HCT116 (cell line): ENCODE results near the gene ASPG. TPM values are rescaled to one million over a fixed set of nuclear protein-coding genes. Genes with fewer than 3 reads are reported as not detected.
A peak's percentile ranks its signal among the peaks of the same experiment; 100 is the strongest.

ENCODE experiments used
- ATAC-seq: fragments of 200-7000 bp; cut with Tn5 transposase; 2 replicates; pipeline ENCODE4 v1.9.1; 2020; ENCODE audit warnings: mild to moderate bottlenecking, moderate library complexity
- BruUV-seq: library from RNA; stranded (reverse); fragments of 400-500 nt; replicated peaks from 2 replicates; lab custom pipeline; 2021; lab: Mats Ljungman, UMichigan
- CTCF ChIA-PET: fragments of 300-600 bp; sonication (Branson Sonifier 250); formaldehyde crosslinking; loops from one replicate; lab custom pipeline; 2021; ENCODE audit warnings: antibody characterized with exemption; lab: Charles Lee
- POLR2A ChIA-PET: fragments of 300-600, 350-600 bp; sonication (Branson Sonifier 250); formaldehyde crosslinking; loops from one replicate; lab custom pipeline; 2021; ENCODE audit warnings: antibody characterized with exemption; lab: Charles Lee
- RAD21 ChIA-PET, 2 experiments: fragments of 300-600 bp; sonication (Branson Sonifier 250); formaldehyde crosslinking; loops; one replicate each; lab custom pipeline; 2023; ENCODE audit warnings: low total read pairs in 2 of 2; ENCODE audit not compliant: uncharacterized antibody in 2 of 2, unreplicated experiment in 2 of 2, low non-redundant PET in 1 of 2; lab: Charles Lee
- DNase-seq: peaks from one replicate; pipeline ENCODE4 v3.0.0-alpha.2; 2010; ENCODE audit warnings: low read depth, low spot score
- H2AFZ ChIP-seq: fragments of 200-600 bp; shearing (Covaris generic), sonication (generic); 2 replicates; pipeline ENCODE4 v1.6.1; 2017; ENCODE audit warnings: low read depth, mixed run types, mixed read lengths, antibody characterized with exemption, low read length; ENCODE audit not compliant: poor library complexity, severe bottlenecking
- H3K27ac ChIP-seq: 2 replicates; pipeline ENCODE4 v1.5.1; 2012; ENCODE audit warnings: low read depth, low read length
- H3K27me3 ChIP-seq: fragments of 200-600 bp; sonication (generic); 2 replicates; pipeline ENCODE4 v1.6.1; 2016; ENCODE audit warnings: mixed run types, low read length, mixed read lengths; ENCODE audit not compliant: insufficient read depth
- H3K36me3 ChIP-seq, 2 experiments: fragments of 200-500 bp in 1 of 2; fragments of 200-600 bp in 1 of 2; sonication (Bioruptor generic) in 1 of 2; sonication (generic) in 1 of 2; 2 replicates each; pipeline versions ENCODE4 v1.5.1 to v1.6.1; 2014 to 2016; ENCODE audit warnings: low read length in 2 of 2, inconsistent platforms in 1 of 2, mixed read lengths in 1 of 2, mixed run types in 1 of 2; ENCODE audit not compliant: insufficient read depth in 2 of 2, control insufficient read depth in 1 of 2
- H3K4me1 ChIP-seq, 2 experiments: fragments of 200-600 bp in 1 of 2; sonication (generic) in 1 of 2; 2 replicates each; pipeline versions ENCODE4 v1.5.1 to v1.6.1; 2012 to 2017; ENCODE audit warnings: low read length in 2 of 2, inconsistent platforms in 1 of 2, mild to moderate bottlenecking in 1 of 2, mixed read lengths in 1 of 2, mixed run types in 1 of 2, moderate library complexity in 1 of 2; ENCODE audit not compliant: insufficient read depth in 2 of 2, control insufficient read depth in 1 of 2
- H3K4me2 ChIP-seq: fragments of 200-600 bp; sonication (generic); 2 replicates; pipeline ENCODE4 v1.6.1; 2017; ENCODE audit warnings: mixed run types, low read length, mixed read lengths
- H3K4me3 ChIP-seq, 2 experiments: fragments of 200-600 bp in 1 of 2; sonication (generic) in 1 of 2; replicated peaks in 1 of 2; 2 replicates each; pipeline ENCODE4 v1.5.1; 2011 to 2016; ENCODE audit warnings: low read length in 2 of 2, control low read depth in 1 of 2, low read depth in 1 of 2, mild to moderate bottlenecking in 1 of 2, mixed read lengths in 1 of 2, mixed run types in 1 of 2
- H3K79me2 ChIP-seq: fragments of 200-600 bp; sonication (generic); 2 replicates; pipeline ENCODE4 v1.6.1; 2017; ENCODE audit warnings: mild to moderate bottlenecking, mixed run types, low read length, moderate library complexity, mixed read lengths; ENCODE audit not compliant: insufficient read depth
- H3K9ac ChIP-seq: fragments of 200-600 bp; sonication (generic); 2 replicates; pipeline ENCODE4 v1.6.1; 2016; ENCODE audit warnings: low read length, mixed read lengths
- H3K9me2 ChIP-seq: fragments of 200-600 bp; sonication (generic), shearing (Covaris generic); 2 replicates; pipeline ENCODE4 v1.6.1; 2017; ENCODE audit warnings: mixed run types, mild to moderate bottlenecking, moderate library complexity; ENCODE audit not compliant: insufficient read depth
- H3K9me3 ChIP-seq, 2 experiments: fragments of 200-500 bp in 1 of 2; fragments of 200-600 bp in 1 of 2; sonication (Bioruptor generic) in 1 of 2; sonication (generic) in 1 of 2; 2 replicates each; pipeline ENCODE4 v1.6.1; 2014 to 2017; ENCODE audit warnings: low read length in 2 of 2, mixed read lengths in 2 of 2, inconsistent platforms in 1 of 2, low read depth in 1 of 2, mild to moderate bottlenecking in 1 of 2, mixed run types in 1 of 2, moderate library complexity in 1 of 2; ENCODE audit not compliant: control insufficient read depth in 1 of 2, insufficient read depth in 1 of 2
- H4K20me1 ChIP-seq: fragments of 200-600 bp; sonication (generic), shearing (Covaris generic); 2 replicates; pipeline ENCODE4 v1.6.1; 2017; ENCODE audit warnings: mixed run types, mild to moderate bottlenecking, moderate library complexity; ENCODE audit not compliant: insufficient read depth
- CBX3 ChIP-seq: IDR thresholded peaks from 2 replicates; pipeline ENCODE4 v1.6.1; 2012; ENCODE audit warnings: low read depth
- CEBPB ChIP-seq: IDR thresholded peaks from 2 replicates; pipeline ENCODE4 v1.6.1; 2012; ENCODE audit warnings: low read depth
- EZH2 ChIP-seq: fragments of 200-600 bp; sonication (generic); IDR thresholded peaks from 2 replicates; pipeline ENCODE4 v1.6.1; 2017; ENCODE audit warnings: antibody characterized with exemption, mixed run types
- EZH2phosphoT487 ChIP-seq: fragments of 200-600 bp; IDR thresholded peaks from 2 replicates; pipeline ENCODE4 v1.6.1; 2018; ENCODE audit warnings: antibody characterized with exemption, borderline replicate concordance
- POLR2A ChIP-seq: IDR thresholded peaks from 2 replicates; pipeline ENCODE4 v1.7.0; 2011; ENCODE audit warnings: borderline replicate concordance; ENCODE audit not compliant: insufficient read depth, insufficient read length; ENCODE audit errors: extremely low read depth
- POLR2AphosphoS5 ChIP-seq: IDR thresholded peaks from 2 replicates; pipeline ENCODE4 v1.6.1; 2011; ENCODE audit warnings: mild to moderate bottlenecking, low read depth, low read length, moderate library complexity
- RAD21 ChIP-seq: IDR thresholded peaks from 2 replicates; pipeline ENCODE4 v1.6.1; 2012; ENCODE audit warnings: low read depth, mild to moderate bottlenecking
- REST ChIP-seq: IDR thresholded peaks from 2 replicates; pipeline ENCODE4 v1.6.1; 2012; ENCODE audit warnings: low read depth
- SIN3A ChIP-seq: IDR thresholded peaks from 2 replicates; pipeline ENCODE4 v1.6.1; 2012; ENCODE audit warnings: low read depth
- SP1 ChIP-seq: IDR thresholded peaks from 2 replicates; pipeline ENCODE4 v1.6.1; 2012; ENCODE audit warnings: low read depth
- TCF7L2 ChIP-seq: IDR thresholded peaks from 2 replicates; pipeline ENCODE4 v1.7.0; 2011; ENCODE audit warnings: borderline replicate concordance, inconsistent platforms; ENCODE audit not compliant: insufficient read depth, insufficient read length; ENCODE audit errors: extremely low read depth
- YY1 ChIP-seq: IDR thresholded peaks from 2 replicates; pipeline ENCODE4 v1.6.1; 2011; ENCODE audit warnings: low read length, low read depth, moderate library complexity, mild to moderate bottlenecking; ENCODE audit not compliant: insufficient replicate concordance; ENCODE audit errors: extremely low read depth
- ZNF274 ChIP-seq: fragments of 200-500 bp; sonication (Bioruptor generic); IDR thresholded peaks from 2 replicates; pipeline ENCODE4 v1.6.1; 2014; ENCODE audit warnings: mild to moderate bottlenecking, low read depth, low read length, inconsistent platforms
- intact Hi-C: fragments of 100-400 bp; cut with micrococcal nuclease; formaldehyde crosslinking; loops from 2 replicates; pipeline ENCODE4 v1.10.0; 2022
- total RNA-seq: library from RNA; stranded (reverse); gene quantifications from one replicate; pipeline ENCODE4 v1.2.1, GENCODE V29; 2021; ENCODE audit not compliant: unreplicated experiment

ASPG gene
- total RNA-seq, 1 experiment from 2014 or later: not detected

DNA sequence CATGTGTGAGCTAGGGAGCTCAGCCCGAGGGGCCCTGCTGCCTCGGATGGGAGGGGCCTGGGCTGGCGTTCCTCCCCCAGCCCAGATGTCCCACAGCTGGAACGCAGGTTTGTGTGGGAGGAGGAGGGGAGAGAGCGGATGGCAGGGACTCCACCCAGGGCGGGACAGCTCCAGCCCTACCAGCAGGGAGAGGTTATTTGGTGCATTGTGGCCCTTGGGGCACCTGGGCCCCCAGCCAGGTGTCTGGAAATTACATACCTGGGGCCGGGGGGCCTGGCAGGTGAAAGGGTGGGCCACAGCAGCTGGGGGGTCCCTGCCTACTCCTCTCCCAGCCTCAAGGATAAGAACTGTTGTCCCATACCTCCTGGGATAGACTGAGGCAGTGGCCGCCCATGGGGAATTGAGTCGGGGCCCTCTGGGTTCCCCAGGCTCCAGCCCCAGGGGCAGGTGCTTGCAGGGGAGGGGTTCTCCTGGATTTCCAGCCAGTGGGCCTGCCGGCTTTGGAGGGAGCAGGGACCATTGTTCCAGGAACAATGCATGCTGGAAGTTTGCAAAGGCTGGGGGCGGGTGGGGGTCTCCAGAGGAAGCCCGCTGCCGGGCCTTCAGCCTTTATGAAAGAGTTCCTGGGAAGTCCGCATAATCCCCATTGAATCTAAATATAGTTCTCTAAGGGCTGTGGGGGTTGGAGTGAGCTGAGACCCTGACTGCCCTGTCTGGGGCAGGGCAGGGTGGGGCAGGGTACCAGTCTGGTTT is 54.1 kb downstream of the ASPG start:
- peak overlapping the region; percentile 78 for H3K9ac ChIP-seq
- no peaks in the 10 kb centered on the region for H3K9me3 ChIP-seq
- peaks cover 14% of the 10 kb centered on the region; the same call in 1 of the 2 replicates for H3K79me2 ChIP-seq
- peak overlapping the region; percentile 86; the same call in 1 of the 2 replicates for H3K27ac ChIP-seq
- no peak overlapping the region for H2AFZ ChIP-seq
- ChIA-PET CTCF (interaction anchor here (1.2 kb wide), 1 partner anchor 424 kb away, joined by 3 read pairs; no protein-coding TSS in a partner anchor), RAD21 (interaction anchor here in 1 of 2 experiments (1.1 kb wide), 1 partner anchor 424 kb away, joined by 3 read pairs; no protein-coding TSS in a partner anchor), POLR2A (no interaction called here)
- DNase-seq (no peak), ATAC-seq (no peak)
- H3K4me1 ChIP-seq: peaks cover 10 to 29% of the 10 kb centered on the region in 2 experiments; a peak in 3 of 4 replicates
- H3K9me2 ChIP-seq: no peaks in the 10 kb centered on the region
- peak overlapping the region; percentile 71 to 81 for H3K4me3 ChIP-seq
- no peaks in the 10 kb centered on the region for H3K36me3 ChIP-seq
- no TSS peak for BruUV-seq
- H4K20me1 ChIP-seq: no peaks in the 10 kb centered on the region
- TF ChIP-seq SIN3A: no peak
- no peak for TF ChIP-seq REST
- TF ChIP-seq EZH2phosphoT487: no peak
- no peak for TF ChIP-seq YY1
- TF ChIP-seq ZNF274: no peak
- no peak for TF ChIP-seq TCF7L2
- TF ChIP-seq SP1: no peak
- TF ChIP-seq POLR2A: no peak
- no peak for TF ChIP-seq EZH2
- TF ChIP-seq CBX3: no peak
- no peak for TF ChIP-seq RAD21
- no peak for TF ChIP-seq CEBPB
- TF ChIP-seq POLR2AphosphoS5: no peak
- H3K27me3 ChIP-seq: no peaks in the 10 kb centered on the region
- H3K4me2 ChIP-seq: peak overlapping the region; percentile 99
- intact Hi-C loops: loop anchor here (10.0 kb wide), 1 partner anchor 335 kb away; no protein-coding TSS in a partner anchor
